HepG2 (cell line): ENCODE data around the gene QRICH2. TPM values are rescaled to one million over a fixed set of nuclear protein-coding genes. Genes with fewer than 3 reads are reported as not detected.
A peak's percentile ranks its signal among the peaks of the same experiment; 100 is the strongest.

Experiments used
- CTCF ChIP-seq: sonication (generic); formaldehyde crosslinking; IDR thresholded peaks from 2 replicates; pipeline ENCODE4 v1.5.0; 2020; ENCODE audit warnings: mild to moderate bottlenecking, missing genetic modification reagents, moderate library complexity
- MXD3 ChIP-seq: IDR thresholded peaks from 2 replicates; pipeline ENCODE4 v1.6.1; 2016; ENCODE audit warnings: mild to moderate bottlenecking, missing biosample characterization, missing genetic modification reagents
- NR0B2 ChIP-seq: sonication (generic); formaldehyde crosslinking; IDR thresholded peaks from 2 replicates; pipeline ENCODE4 v1.4.0; 2020; ENCODE audit warnings: mild to moderate bottlenecking, missing genetic modification reagents
- PAF1 ChIP-seq: IDR thresholded peaks from 2 replicates; pipeline ENCODE4 v1.6.1; 2016; ENCODE audit warnings: missing genetic modification reagents, missing compliant biosample characterization
- PHB2 ChIP-seq: fragments of 450-650 bp; IDR thresholded peaks from 2 replicates; pipeline ENCODE4 v1.6.1; 2018; ENCODE audit not compliant: partially characterized antibody
- RELA ChIP-seq: sonication (generic); formaldehyde crosslinking; IDR thresholded peaks from 2 replicates; pipeline ENCODE4 v1.4.0; 2020; ENCODE audit warnings: missing genetic modification reagents
- SMAD9 ChIP-seq: sonication (generic); formaldehyde crosslinking; IDR thresholded peaks from 2 replicates; pipeline ENCODE4 v1.5.1; 2020; ENCODE audit warnings: mild to moderate bottlenecking, missing genetic modification reagents
- SMARCE1 ChIP-seq: fragments of 450-650 bp; IDR thresholded peaks from 2 replicates; pipeline ENCODE4 v1.6.1; 2017; ENCODE audit warnings: borderline replicate concordance
- SP1 ChIP-seq, 2 experiments: fragments of 450-650 bp in 1 of 2; sonication (generic) in 1 of 2; formaldehyde crosslinking in 1 of 2; IDR thresholded peaks; 2 replicates each; pipeline versions ENCODE4 v1.4.0 to v1.6.1; 2016 to 2020; ENCODE audit warnings: missing genetic modification reagents in 1 of 2
- SUZ12 ChIP-seq: fragments of 150-350 bp; IDR thresholded peaks from 2 replicates; pipeline ENCODE4 v1.6.1; 2014; ENCODE audit warnings: low read depth, low read length
- U2AF1 ChIP-seq: fragments of 200-400 bp; formaldehyde crosslinking; optimal IDR thresholded peaks from 2 replicates; pipeline ENCODE3; 2017; ENCODE audit warnings: mild to moderate bottlenecking, low read depth, low read length
- XBP1 ChIP-seq: sonication (generic); formaldehyde crosslinking; IDR thresholded peaks from 2 replicates; pipeline ENCODE4 v1.5.0; 2020; ENCODE audit warnings: missing genetic modification reagents
- ZBTB37 ChIP-seq: sonication (generic); formaldehyde crosslinking; IDR thresholded peaks from 2 replicates; pipeline ENCODE4 v1.4.0; 2020; ENCODE audit warnings: mild to moderate bottlenecking, missing genetic modification reagents
- ZBTB38 ChIP-seq: sonication (generic); formaldehyde crosslinking; IDR thresholded peaks from 2 replicates; pipeline ENCODE4 v1.5.1; 2020; ENCODE audit warnings: mild to moderate bottlenecking, missing genetic modification reagents
- ZBTB4 ChIP-seq: sonication (generic); formaldehyde crosslinking; IDR thresholded peaks from 2 replicates; pipeline ENCODE4 v1.4.0; 2020; ENCODE audit warnings: missing genetic modification reagents, mild to moderate bottlenecking, borderline replicate concordance
- ZBTB7A ChIP-seq: sonication (generic); formaldehyde crosslinking; IDR thresholded peaks from 2 replicates; pipeline ENCODE4 v1.8.0; 2022; ENCODE audit warnings: mild to moderate bottlenecking, missing genetic modification reagents
- ZNF121 ChIP-seq: sonication (generic); formaldehyde crosslinking; IDR thresholded peaks from 2 replicates; pipeline ENCODE4 v1.5.0; 2020; ENCODE audit warnings: mild to moderate bottlenecking, missing genetic modification reagents
- ZNF180 ChIP-seq: sonication (generic); formaldehyde crosslinking; IDR thresholded peaks from 2 replicates; pipeline ENCODE4 v1.4.0; 2020; ENCODE audit warnings: low read depth, missing genetic modification reagents, borderline replicate concordance
- ZNF503 ChIP-seq: sonication (generic); formaldehyde crosslinking; IDR thresholded peaks from 2 replicates; pipeline ENCODE4 v1.4.0; 2020; ENCODE audit warnings: missing genetic modification reagents
- ZSCAN25 ChIP-seq: sonication (generic); formaldehyde crosslinking; IDR thresholded peaks from 2 replicates; pipeline ENCODE4 v1.8.0; 2022; ENCODE audit warnings: mild to moderate bottlenecking, missing genetic modification reagents
- polyA plus RNA-seq, 8 experiments: library from polyadenylated mRNA; depleted of rRNA in 3 of 8; stranded (reverse) in 7 of 8; unstranded in 1 of 8; fragments of >200 nt; fragmentation: Illumina TruSeq in 4 of 8; extraction: Trizol in 4 of 8; gene quantifications; 2 replicates each; pipeline versions ENCODE4 v1.2.1 to v1.2.3, GENCODE V29; 2011 to 2016; ENCODE audit warnings: low read depth in 4 of 8, missing spikeins in 1 of 8, mixed read lengths in 1 of 8; ENCODE audit not compliant: insufficient read depth in 1 of 8
- total RNA-seq, 5 experiments: library from RNA; depleted of rRNA; stranded (reverse); fragments of >200 nt; fragmentation: Illumina TruSeq; extraction: Trizol; gene quantifications; 2 replicates each; pipeline ENCODE4 v1.2.3, GENCODE V29; 2016; ENCODE audit warnings: low read depth in 1 of 5

QRICH2 gene
- total and polyA plus RNA-seq, 2 of the 13 experiments (the other 11 are each of a cell fraction or from before 2014, with no cell fraction given), result 3.7 to 5.7 TPM

GRCh38 chr17:76246080-76247066 lies 61.7 kb downstream of the QRICH2 start (continued):
- TF ChIP-seq ZBTB37 (CRISPR knock-in tag), result no peak
- no peak for TF ChIP-seq PAF1 (CRISPR knock-in tag)
- TF ChIP-seq NR0B2 (CRISPR knock-in tag), result no peak
- TF ChIP-seq ZBTB38, result 0 out of 2 replicates have a peak, but pooled peaks have one; percentile 10
- no peak for TF ChIP-seq ZBTB7A (CRISPR knock-in tag)
- no peak for TF ChIP-seq ZNF503 (CRISPR knock-in tag)
- TF ChIP-seq SMAD9 (CRISPR knock-in tag), result no peak
- TF ChIP-seq RELA (CRISPR knock-in tag), result no peak
- TF ChIP-seq PHB2, result no peak
- no peak for TF ChIP-seq SUZ12
- TF ChIP-seq U2AF1, result no peak
- TF ChIP-seq MXD3 (CRISPR knock-in tag), result no peak
- no peak for TF ChIP-seq ZNF121
- TF ChIP-seq ZNF180 (CRISPR knock-in tag), result no peak
- TF ChIP-seq ZBTB4, result no peak
- TF ChIP-seq SP1 (IDR thresholded peaks at IDR 0.05), result no peak
- TF ChIP-seq SP1 (CRISPR knock-in tag; IDR thresholded peaks at IDR 0.05), result no peak; the same call in 1 of the 2 replicates
- TF ChIP-seq XBP1 (CRISPR knock-in tag), result no peak
- no peak for TF ChIP-seq CTCF (CRISPR knock-in tag)
- no peak for TF ChIP-seq SMARCE1
- TF ChIP-seq ZSCAN25 (CRISPR knock-in tag), result no peak
